Measurements from ENCODE around the gene MTOR. TPM values are rescaled to one million over a fixed set of nuclear protein-coding genes. Genes with fewer than 3 reads are reported as not detected.

MTOR gene
- polyA plus RNA-seq, 3 donors: 2.0 to 29.4 (median 3.3) TPM

DNA sequence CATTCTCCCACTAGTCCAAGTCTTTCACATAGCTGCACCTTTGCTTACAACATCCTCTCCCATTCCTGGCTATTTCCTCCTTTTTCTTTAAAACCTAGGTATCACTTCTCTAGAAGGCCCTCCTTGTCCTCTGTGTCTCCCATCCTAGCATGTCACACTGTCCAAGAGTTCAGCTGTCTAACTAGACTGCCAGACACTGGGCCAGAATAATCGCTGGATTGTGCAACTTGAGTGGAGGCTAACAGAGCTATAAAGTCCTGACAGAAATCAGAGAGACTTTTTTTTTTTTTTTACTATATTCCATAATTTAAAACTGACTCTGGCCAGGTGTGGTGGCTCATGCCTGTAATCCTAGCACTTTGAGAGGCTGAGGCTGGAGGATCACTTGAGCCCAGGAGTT lies 77.4 kb downstream of the MTOR start:
- H3K4me3 ChIP-seq (replicated peaks in 1 of 3; ENCODE audit: low read depth in 2 of 3, low read length in 3 of 3): no peak overlapping the region
- no peak overlapping the region for H3K9ac ChIP-seq (ENCODE audit: insufficient read depth, low read length, poor library complexity, severe bottlenecking)
- no peak overlapping the region for H2AFZ ChIP-seq (ENCODE audit: insufficient read depth, low read depth, low read length, poor library complexity, severe bottlenecking)
- H3K4me2 ChIP-seq (replicated peaks; ENCODE audit: extremely low read depth, low read length, poor library complexity, severe bottlenecking): no peak overlapping the region
- Mint-ChIP-seq H3K36me3 (peaks cover 58 to 82% of the 10 kb centered on the region in 2 donors), H3K4me1 (no peaks in the 10 kb centered on the region), H3K27ac (peak overlapping the region in 1 of 7 donors; percentile 66), H3K27me3 (ENCODE audit: low read depth in 3 of 3) (no peaks in the 10 kb centered on the region), H3K4me3 (no peak overlapping the region), H3K9me3 (no peaks in the 10 kb centered on the region)
- no peaks in the 10 kb centered on the region for H3K79me2 ChIP-seq (ENCODE audit: insufficient read depth, low read length)
- no peaks in the 10 kb centered on the region for H4K20me1 ChIP-seq (ENCODE audit: insufficient read depth, low read length)
- no peaks in the 10 kb centered on the region for H3K9me3 ChIP-seq (replicated peaks in 1 of 2; ENCODE audit: control insufficient read depth in 1 of 2, insufficient read depth in 1 of 2, low read length in 2 of 2)
- no peaks in the 10 kb centered on the region for H3K27me3 ChIP-seq (ENCODE audit: control insufficient read depth in 2 of 2, insufficient read depth in 2 of 2, low read length in 2 of 2)
- TF ChIP-seq, protein P1, sequence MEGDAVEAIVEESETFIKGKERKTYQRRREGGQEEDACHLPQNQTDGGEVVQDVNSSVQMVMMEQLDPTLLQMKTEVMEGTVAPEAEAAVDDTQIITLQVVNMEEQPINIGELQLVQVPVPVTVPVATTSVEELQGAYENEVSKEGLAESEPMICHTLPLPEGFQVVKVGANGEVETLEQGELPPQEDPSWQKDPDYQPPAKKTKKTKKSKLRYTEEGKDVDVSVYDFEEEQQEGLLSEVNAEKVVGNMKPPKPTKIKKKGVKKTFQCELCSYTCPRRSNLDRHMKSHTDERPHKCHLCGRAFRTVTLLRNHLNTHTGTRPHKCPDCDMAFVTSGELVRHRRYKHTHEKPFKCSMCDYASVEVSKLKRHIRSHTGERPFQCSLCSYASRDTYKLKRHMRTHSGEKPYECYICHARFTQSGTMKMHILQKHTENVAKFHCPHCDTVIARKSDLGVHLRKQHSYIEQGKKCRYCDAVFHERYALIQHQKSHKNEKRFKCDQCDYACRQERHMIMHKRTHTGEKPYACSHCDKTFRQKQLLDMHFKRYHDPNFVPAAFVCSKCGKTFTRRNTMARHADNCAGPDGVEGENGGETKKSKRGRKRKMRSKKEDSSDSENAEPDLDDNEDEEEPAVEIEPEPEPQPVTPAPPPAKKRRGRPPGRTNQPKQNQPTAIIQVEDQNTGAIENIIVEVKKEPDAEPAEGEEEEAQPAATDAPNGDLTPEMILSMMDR (IDR thresholded peaks at IDR 0.05): no peak
- no peaks in the 10 kb centered on the region for H3K4me1 ChIP-seq (ENCODE audit: control insufficient read depth in 1 of 2, insufficient read depth in 2 of 2, low read length in 2 of 2)
- no peak for DNase-seq
- no peak overlapping the region for H3K27ac ChIP-seq (ENCODE audit: low read depth in 1 of 2, low read length in 2 of 2)
- intact Hi-C loops (cut with micrococcal nuclease): no loop called here
- no CpG with 5 or more reads among the region's 1 CpG for WGBS (ENCODE audit: insufficient coverage)
- H3K36me3 ChIP-seq (replicated peaks in 1 of 2; ENCODE audit: control insufficient read depth in 1 of 2, insufficient read depth in 2 of 2, low read length in 2 of 2): peaks cover 48 to 98% of the 10 kb centered on the region in 2 donors

GRCh38 chr1:11182884-11183283 lies 79.5 kb downstream of the MTOR start:
- Histone ChIP-seq H3K9me3 (replicated peaks in 1 of 2; ENCODE audit: control insufficient read depth in 1 of 2, insufficient read depth in 1 of 2, low read length in 2 of 2) (no peaks in the 10 kb centered on the region), H3K79me2 (ENCODE audit: insufficient read depth, low read length) (no peaks in the 10 kb centered on the region), H3K4me1 (ENCODE audit: control insufficient read depth in 1 of 2, insufficient read depth in 2 of 2, low read length in 2 of 2) (no peaks in the 10 kb centered on the region), H3K4me3 (replicated peaks in 1 of 3; ENCODE audit: low read depth in 2 of 3, low read length in 3 of 3) (no peak overlapping the region), H3K27ac (ENCODE audit: low read depth in 1 of 2, low read length in 2 of 2) (no peak overlapping the region), H4K20me1 (ENCODE audit: insufficient read depth, low read length) (no peaks in the 10 kb centered on the region), H3K27me3 (ENCODE audit: control insufficient read depth in 2 of 2, insufficient read depth in 2 of 2, low read length in 2 of 2) (no peaks in the 10 kb centered on the region), H3K9ac (ENCODE audit: insufficient read depth, low read length, poor library complexity, severe bottlenecking) (no peak overlapping the region), H2AFZ (ENCODE audit: insufficient read depth, low read depth, low read length, poor library complexity, severe bottlenecking) (no peak overlapping the region), H3K36me3 (replicated peaks in 1 of 2; ENCODE audit: control insufficient read depth in 1 of 2, insufficient read depth in 2 of 2, low read length in 2 of 2) (peaks cover 50 to 98% of the 10 kb centered on the region in 2 donors), H3K4me2 (replicated peaks; ENCODE audit: extremely low read depth, low read length, poor library complexity, severe bottlenecking) (no peak overlapping the region)
- DNase-seq: no peak
- no peak overlapping the region for H3K4me3 Mint-ChIP-seq
- H3K27me3 Mint-ChIP-seq (ENCODE audit: low read depth in 3 of 3): no peaks in the 10 kb centered on the region
- H3K4me1 Mint-ChIP-seq: no peaks in the 10 kb centered on the region
- no peaks in the 10 kb centered on the region for H3K9me3 Mint-ChIP-seq
- WGBS (ENCODE audit: insufficient coverage): no CpG with 5 or more reads among the region's 3 CpGs
- H3K36me3 Mint-ChIP-seq: peaks cover 63 to 83% of the 10 kb centered on the region in 2 donors
- TF ChIP-seq, protein P1 (IDR thresholded peaks at IDR 0.05): no peak
- no peak overlapping the region for H3K27ac Mint-ChIP-seq
- intact Hi-C loops (cut with micrococcal nuclease): no loop called here
